Measurements from ENCODE around the gene ONECUT1.

The ONECUT1 gene

DNA sequence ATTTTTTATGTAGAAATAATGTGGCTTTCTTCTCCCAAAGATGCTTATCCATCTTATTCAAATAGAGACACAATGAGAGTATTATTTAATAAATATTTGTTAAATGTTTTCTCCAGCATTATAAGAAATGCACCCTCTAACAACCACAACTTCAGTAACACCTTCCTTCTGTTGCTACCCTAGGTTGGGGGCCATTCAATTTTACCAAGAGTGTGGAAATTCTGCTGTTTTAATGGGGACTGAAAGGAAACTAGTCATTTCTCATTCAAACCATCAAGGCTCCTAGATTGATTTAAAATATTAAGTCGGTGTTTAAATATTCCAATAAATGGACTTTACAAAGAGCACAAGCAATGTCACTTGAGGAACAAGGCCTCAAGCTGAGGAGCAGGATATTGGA, 7.6 kb downstream of the ONECUT1 start:
- DNase-seq (ENCODE audit: low read depth), result no peak

DNA sequence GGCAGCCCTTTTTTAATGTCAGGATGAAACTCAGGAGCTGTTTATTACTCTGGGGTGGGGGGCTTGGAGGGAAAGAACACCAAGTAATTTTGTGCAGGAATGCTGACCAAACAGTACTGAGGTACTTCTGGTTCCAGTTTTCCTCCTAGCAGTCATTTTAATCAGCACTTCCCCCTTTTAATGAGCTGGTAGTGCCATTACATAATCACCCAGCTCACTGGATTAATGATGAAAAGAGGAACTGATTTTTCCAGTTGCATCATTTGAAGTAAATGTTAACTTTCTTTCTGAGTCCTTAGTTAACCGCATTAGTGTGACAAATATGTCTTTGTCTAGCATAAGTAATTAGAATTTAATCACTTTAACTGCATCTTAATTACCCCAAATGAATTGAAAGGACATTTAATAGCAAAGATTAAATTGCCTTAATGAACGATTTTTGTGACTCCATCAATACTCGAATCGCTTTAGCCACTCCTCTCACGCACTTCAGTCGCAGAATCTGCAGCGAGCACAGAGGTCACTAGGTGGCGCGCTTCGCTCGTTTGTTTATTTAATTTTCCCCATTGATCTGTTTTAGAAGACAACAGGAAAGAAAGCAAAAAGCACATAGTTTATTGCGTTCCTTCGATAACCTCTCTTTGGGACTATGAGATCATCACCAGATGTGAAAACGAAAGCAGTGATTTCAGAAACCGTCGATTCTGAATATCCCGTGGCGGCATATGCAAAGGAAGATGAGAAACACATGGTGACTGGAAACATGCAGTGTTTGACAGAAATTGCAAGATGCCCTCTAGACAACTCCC, 9.8 kb downstream of the ONECUT1 start:
- DNase-seq (ENCODE audit: low read depth), result no peak

DNA sequence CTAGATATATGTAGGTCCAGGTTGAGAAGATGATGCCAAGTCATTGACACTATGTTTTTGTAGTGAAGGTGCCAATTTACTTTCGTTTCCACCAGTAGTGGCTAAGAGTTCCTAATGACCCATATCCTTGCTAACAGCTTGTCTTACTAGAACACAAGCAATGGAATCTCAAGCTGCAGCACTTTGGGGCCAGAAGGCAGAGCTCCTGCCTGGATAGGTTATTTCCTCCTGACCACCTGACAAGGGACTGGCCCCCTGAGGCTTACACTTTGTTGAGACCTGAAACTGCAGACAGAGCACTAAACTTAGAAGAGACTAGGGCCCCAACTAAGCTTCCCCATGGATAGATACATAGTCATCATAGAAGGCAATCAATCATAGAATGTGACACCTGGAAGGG, 11.7 kb downstream of the ONECUT1 start:
- no peak for DNase-seq (ENCODE audit: low read depth)

DNA sequence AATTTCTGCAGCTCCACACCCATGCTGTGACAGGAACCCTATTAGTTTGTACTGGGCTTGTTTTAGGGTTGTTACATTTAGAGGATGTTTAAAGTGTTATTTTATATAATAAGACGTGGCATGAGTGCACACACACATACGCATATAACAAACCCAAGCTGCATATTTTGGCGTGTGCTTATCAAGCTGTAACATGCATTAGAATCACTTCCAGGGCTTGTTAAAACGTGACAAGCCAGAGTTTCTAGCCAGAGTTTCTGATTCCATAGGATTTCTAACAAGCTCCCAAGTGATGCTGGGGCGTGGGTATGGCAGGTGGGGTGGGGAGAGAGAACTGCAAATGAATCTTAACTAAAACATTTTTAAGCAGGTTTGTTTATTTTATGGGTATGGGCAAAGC, 17.4 kb downstream of the ONECUT1 start:
- no peak for DNase-seq (ENCODE audit: low read depth)

DNA sequence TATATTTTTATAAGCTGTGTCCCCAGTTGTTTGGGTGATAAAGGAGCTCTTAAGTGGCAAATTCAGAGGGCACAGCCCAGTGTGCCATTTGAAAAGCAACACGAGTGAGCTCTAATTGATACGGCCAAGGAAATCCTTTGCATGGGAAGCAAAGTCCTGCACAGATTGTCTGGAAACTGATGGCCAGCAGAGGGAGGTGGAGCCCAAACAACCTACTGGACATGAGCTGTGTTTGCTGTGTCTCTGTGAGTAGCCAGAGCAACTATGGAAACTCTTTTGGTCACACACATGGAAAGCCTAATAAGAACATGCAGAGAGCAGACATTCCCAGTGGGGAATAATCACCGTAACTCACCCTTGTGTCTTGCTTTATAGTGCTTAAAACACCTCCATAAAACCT, 24.4 kb downstream of the ONECUT1 start:
- no peak for DNase-seq (ENCODE audit: low read depth)

DNA sequence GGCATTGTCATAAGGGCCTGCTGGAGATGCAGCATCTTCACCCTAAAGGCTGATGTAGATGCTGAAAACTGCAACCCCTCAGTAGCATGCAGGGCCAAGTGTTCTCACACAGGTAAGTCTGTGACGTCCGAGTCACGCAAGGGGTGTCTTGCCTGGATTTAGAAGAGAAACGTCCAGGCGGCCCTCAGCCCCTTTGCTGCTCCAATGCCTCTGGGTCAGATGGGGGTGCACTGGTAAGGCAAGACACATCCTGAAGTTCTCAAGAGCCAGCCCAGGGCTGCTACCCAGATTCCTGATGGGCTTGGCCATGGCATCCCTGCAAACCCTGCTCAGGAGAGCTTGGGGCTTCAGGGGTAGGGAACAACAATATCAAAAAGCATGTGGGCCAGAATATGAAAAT, 25.4 kb downstream of the ONECUT1 start:
- no peak for DNase-seq (ENCODE audit: low read depth)

DNA sequence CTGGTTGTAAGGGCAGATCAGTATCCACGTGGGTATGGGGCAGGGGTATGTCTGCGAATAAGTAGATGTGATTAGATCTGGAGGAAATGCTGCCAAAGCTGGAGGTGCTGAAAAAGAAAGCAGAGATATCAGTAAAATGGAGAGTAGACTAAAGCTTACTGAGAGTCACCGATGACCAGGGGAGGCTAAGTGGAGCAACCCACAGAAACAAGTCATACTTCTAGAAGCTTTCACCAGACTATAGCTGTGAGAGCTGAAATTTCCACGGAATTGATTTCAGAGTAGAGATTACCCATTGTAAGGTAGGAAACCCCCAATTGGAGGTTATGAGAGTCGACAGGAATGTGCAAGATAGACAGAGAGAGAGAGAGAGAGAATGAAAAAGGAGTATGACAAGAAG, 27.5 kb downstream of the ONECUT1 start:
- DNase-seq (ENCODE audit: low read depth), result no peak

DNA sequence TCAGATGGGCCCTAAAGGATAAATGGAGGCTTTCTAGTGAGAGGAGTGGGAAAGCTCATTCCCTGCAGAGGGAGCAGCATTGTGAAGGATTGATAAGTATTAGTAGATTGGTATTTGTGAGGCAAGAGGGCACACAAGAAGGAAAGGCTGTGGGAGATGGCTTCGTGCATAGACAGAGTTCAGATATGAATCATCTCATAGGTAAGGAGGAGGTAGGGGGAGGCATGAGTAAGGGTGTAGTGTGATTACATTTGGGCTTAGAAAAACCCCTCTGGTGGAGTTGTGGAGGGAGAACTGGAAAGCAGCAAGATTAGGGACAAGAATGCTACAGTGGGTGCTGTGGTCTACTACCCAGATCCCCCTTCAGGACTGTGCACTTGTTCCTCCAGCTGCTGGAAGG, 29.6 kb downstream of the ONECUT1 start:
- no peak for DNase-seq (ENCODE audit: low read depth)

DNA sequence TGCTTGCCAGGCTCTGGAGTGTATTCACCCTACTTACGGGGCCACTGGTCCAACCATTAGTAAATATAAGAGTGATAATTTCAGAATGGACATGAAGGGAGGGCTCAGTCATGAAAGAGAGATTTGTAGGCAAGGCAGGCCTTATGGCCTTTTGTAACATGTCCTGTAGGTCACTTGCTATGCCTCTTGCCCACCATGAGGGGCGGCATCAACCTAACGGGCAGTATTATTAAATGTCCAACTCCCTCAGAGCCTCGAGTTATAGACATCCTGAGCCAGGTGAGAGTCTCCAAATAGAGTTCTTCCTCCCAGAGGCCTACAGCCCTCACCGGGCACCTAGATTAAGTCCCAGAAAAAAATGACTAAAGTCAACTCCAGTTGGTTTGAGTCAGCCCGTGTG, 30.2 kb downstream of the ONECUT1 start:
- DNase-seq (ENCODE audit: low read depth), result no peak

DNA sequence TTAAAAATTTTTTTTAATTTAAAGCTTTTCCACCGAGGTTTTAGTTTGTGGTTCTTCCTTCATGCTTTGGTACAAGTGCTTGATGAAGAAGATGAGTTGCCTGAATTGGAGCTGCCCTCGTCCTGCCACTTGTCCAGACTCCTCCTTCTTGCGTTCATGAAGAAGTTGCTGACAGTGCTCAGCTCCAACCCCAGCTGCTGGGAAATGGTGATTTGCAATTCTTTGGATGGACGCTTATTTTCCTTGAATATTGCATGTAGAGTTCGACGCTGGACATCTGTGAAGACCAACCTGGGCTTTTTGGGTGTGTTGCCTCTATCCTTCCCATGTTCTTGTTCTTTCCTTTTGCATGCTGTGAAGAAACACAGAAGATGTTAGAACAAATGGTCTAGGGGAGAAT, 32.6 kb downstream of the ONECUT1 start:
- no peak for DNase-seq (ENCODE audit: low read depth)

DNA sequence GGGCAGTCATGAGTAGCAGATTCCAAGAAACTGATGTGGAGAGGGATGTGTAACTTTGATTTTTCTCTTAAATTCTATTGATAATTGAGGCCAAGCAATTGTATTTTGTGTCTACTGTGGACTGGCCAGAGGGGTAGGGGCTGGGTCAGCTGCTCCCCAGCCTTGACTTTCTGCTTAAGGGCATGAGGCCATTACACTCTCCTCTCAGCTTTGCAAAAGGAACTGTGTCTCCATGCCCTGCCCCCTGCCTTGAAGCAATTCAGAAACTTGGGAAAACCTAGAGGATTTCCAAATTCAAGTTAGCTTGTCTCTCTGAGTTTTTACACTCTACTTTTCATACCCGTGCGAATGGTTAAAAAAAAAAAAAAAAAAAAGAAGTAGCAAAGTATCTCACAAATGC, 38.6 kb downstream of the ONECUT1 start:
- no peak for DNase-seq (ENCODE audit: low read depth)

DNA sequence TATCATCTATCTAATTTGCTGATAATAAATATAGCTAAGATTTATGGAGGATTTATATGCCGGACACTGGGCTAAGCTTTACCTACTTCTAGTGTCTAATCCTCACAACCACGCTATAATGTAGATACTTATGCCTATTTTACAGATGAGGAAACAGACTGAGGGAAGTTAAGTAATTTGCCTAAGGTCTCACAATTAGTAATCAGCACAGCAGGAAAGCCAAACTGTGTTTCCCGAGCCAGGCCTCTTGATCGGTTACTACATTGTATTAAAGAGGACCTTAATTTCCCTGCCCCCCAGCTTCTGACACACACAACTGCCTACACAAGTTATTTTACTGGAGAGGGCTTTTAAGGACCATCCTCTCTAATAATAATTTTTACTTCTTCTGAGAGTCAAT, 40.9 kb downstream of the ONECUT1 start:
- DNase-seq (ENCODE audit: low read depth), result no peak

DNA sequence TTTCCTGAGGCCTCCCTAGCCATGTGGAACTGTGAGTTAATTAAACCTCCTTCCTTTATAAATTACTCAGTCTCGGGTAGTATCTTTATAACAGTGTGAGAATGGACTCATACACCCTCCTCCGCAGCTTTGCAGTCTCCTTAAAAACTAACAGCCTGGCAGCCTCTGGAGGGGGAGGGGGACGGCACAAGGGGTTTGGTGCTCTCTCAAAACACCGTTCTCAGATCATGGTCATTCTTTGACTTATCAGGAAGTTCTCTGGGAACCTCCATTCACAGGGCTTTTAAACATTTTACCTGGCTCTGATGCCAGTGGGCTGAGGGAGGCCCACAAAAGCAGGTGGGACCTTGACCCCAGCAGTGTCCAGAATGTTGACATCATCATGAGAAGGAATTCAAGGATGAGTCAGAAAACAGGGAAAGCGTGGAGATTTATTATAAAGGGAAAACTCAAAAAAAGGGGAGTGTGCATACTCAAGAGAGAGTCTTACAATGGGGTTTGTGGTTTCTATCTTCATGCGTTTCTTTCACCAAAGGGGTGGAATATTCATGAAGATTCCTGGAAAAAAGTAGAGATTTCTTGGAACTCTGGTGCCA, 43.9 kb downstream of the ONECUT1 start:
- no peak for DNase-seq (ENCODE audit: low read depth)

DNA sequence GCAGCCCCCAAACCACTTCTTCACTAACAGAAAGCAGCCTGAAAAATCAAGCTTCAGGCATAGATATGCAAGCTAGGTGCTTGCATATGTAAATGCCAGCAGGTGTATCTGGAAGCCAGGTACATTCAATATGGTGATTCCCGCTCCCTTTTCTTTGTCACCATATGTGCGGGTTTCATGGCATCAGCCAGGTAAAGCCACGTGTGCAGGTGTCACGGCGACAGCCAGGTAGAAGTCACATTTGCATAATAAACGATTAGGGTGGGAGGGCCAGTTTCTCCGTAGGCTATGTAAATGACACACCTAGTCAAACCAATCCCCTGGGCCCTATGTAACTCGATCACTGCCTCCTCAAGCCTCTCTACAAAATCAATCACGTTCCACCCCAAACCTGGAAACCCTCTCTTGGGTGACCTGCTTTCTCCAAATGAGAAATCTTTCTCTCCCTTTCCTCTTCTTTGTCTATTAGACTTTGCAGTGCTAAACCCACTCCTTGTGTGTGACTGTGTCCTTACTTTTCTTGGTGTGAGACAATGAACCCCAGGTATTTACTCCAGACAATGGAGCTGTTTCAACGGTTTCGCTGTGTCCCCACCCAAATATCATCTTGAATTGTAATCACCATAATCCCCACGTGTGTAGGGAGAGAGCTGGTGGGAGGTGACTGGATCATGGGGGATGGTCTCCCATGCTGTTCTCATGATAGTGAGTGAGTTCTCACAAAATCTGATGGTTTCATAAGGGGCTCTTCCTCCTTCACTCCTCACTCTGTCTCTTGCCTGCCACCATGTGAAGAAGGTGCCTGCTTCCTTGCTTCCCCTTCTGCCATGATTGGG, 44.6 kb downstream of the ONECUT1 start:
- no peak for DNase-seq (ENCODE audit: low read depth)

DNA sequence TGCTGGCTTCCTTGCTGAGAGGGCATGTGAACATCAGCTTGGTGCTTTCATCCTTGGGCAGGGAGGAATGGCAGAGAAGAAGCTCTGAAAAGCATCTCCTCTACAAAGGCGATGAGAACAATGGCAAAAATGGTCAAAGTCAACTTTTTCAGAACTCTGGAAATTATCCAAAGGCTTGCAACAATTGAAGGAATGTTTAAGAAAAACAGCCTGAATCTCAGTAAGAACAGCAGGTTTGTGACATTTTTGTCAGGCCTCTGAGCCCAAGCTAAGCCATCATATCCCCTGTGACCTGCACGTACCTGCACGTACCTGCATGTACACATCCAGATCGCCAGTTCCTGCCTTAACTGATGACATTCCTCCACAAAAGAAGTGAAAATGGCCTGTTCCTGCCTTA, 51.8 kb downstream of the ONECUT1 start:
- DNase-seq (ENCODE audit: low read depth), result no peak

DNA sequence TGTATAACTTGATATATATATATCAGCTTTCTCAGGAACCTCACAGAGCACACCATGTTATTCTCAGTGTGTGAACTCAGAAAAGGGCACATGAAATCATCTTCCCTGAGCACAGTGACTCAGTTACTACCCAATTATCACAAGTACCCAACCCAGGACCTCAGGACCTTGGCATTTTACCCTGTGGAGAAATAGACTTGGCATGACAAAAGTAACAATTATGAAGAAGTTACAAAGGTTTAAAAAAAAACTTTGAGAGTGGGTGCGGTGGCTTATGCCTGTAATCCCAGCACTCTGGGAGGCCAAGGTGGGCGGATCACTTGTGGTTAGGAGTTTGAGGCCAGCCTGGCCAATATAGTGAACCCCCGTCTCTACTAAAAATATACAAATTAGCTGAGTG, 52.4 kb downstream of the ONECUT1 start:
- no peak for DNase-seq (ENCODE audit: low read depth)

DNA sequence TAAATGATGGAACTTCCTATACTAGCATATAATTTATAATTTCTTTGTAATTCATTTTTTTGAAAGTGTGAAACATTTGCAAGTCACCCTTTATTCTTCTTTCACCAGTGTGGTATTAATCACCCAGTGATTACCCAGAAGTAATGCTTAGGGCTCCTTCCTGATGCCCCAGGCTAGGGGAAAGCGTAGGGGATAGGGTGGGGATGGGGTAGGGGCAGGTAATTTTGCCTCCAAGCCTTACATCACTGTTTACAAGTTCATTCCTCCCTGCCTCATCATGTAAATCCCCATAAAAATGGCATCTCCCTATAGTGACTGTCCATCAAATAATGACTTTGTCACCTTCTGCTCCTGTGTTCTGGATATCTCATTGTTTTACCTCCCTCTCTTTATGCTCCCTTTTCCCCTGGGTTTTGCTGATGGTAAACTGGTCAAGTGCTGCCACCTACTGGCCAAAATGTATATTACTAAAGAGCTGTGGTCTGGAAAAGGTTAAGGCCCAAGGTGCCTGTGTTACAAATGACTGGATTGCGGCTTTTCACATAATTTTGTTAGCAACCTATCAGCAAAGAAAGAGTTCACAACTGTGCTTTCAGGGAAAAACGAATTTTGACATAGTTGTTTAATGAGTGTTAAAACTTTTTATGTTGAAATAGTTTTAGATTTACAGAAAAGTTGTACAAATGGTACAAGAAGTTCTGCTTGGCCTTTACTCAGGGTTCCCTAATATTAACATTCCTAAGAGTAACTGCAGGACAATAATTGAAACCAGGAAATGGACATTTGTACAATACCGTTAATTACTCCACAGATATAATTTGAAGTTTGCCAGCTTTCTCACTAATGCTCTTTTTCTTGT, 54.7 kb downstream of the ONECUT1 start:
- peak; percentile 41 for DNase-seq (ENCODE audit: low read depth)

DNA sequence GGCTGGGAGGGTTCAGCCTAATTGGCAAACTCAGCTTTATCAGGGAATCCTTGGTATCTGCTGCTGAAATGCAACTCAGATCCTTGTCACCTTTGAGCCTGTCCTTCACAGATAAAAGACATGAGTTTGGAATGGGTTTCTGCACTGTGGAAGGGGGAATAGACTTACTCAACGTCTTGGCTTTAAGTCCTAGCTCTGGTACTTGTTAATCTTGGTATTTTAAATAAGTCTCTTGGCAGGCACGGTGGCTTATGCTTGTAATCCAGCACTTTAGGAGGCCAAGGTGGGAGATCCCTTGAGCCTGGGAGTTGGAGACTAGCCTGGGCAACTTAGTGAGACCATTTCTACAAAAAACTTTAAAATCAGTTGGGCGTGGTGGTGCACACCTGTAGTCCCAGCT, 55.8 kb downstream of the ONECUT1 start:
- no peak for DNase-seq (ENCODE audit: low read depth)

DNA sequence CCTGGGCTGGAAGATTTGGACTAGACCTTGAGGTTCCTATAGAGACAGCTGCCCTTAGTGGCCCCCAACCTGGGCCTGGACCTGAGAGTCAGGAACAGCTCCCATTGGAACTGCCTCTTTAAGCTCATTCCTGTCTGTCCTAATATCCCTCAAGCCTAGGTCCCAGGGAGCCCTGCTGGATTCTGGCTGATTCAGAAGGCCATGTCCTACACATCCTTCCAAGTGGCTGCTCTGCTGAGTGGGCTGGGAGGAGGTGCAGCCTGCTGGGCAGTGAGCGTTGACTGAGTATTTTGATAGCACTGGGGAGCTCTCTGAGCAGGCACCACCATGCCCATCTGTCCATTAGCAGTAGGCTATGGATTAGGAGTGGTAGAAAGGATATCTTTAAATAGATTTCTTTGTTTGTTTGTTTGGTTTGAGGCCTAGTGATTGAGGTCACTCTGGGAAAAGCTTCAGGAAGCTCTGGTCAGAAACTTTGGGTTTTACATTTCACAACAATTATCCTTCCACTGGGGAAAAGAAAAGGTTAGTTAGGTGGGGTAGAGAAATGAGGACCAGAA, 56.4 kb downstream of the ONECUT1 start:
- no peak for DNase-seq (ENCODE audit: low read depth)

DNA sequence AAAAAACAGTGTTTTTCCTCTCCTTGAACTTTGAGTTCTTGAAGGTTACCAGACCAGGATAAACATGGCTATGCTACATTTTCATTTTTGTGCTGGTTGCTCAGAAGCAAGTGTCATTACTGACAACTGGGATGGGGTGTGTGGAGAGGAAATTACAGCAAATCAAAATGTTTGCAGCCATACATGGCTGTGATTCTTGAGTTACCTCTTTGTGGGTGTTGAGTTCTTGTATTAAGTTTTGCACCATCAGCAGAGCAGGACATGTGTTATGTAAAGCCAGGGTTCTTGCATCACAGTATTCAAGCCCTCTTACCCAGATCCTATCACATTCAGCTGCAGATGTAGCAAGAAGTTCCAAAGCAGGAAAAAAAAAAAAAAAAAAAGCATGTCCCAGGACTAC, 57.0 kb downstream of the ONECUT1 start:
- DNase-seq (ENCODE audit: low read depth), result no peak

DNA sequence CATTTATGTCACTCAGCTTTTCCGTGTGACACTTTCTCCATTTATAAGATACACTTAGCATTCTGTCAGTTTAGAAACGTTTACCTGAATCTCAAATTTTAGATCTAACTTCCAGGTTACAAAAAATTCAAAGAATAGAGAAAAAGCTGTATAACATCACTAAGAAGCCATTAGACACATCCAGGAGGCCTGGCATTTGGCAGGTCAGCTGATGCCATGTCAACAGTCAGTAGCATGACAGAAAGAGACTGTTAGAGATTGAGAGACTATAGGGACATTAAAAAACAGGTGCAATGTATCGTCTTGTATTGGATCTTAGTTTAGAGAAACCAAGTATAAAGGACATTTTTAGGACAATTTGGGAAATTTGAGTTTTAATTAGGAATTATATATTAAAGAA, 57.6 kb downstream of the ONECUT1 start:
- no peak for DNase-seq (ENCODE audit: low read depth)
